DND-41 (cell line): ENCODE results near the gene HS2ST1.

ENCODE experiments used
- ATAC-seq: fragments of 200-7000 bp; cut with Tn5 transposase; 3 replicates; pipeline ENCODE4 v1.9.1; 2021; ENCODE audit warnings: low read depth; ENCODE audit not compliant: insufficient read depth
- DNase-seq: peaks from one replicate; pipeline ENCODE4 v3.0.0-alpha.2; 2020
- H2AFZ ChIP-seq: 2 replicates; pipeline ENCODE4 v1.6.0; 2012; ENCODE audit warnings: low read depth, low read length
- H3K27ac ChIP-seq: 2 replicates; pipeline ENCODE4 v1.5.1; 2012; ENCODE audit warnings: low read length, inconsistent platforms
- H3K27me3 ChIP-seq: fragments of 200-600 bp; sonication (generic); 2 replicates; pipeline ENCODE4 v1.6.0; 2012; ENCODE audit warnings: low read length, mild to moderate bottlenecking, inconsistent platforms; ENCODE audit not compliant: insufficient read depth, poor library complexity
- H3K36me3 ChIP-seq: 2 replicates; pipeline ENCODE4 v1.5.1; 2012; ENCODE audit warnings: low read length, inconsistent platforms; ENCODE audit not compliant: insufficient read depth
- H3K4me1 ChIP-seq: 2 replicates; pipeline ENCODE4 v1.5.1; 2012; ENCODE audit warnings: mild to moderate bottlenecking, low read length; ENCODE audit not compliant: insufficient read depth
- H3K4me2 ChIP-seq: 2 replicates; pipeline ENCODE4 v1.6.0; 2012; ENCODE audit warnings: mild to moderate bottlenecking, moderate library complexity, low read length, inconsistent platforms; ENCODE audit not compliant: insufficient read depth
- H3K4me3 ChIP-seq, 2 experiments: fragments of 200-600 bp in 1 of 2; shearing (Covaris generic) in 1 of 2; 2 replicates each; pipeline ENCODE4 v1.5.1; 2012 to 2016; ENCODE audit warnings: inconsistent platforms in 2 of 2, low read length in 2 of 2, mild to moderate bottlenecking in 2 of 2, low read depth in 1 of 2, moderate library complexity in 1 of 2
- H3K79me2 ChIP-seq: 2 replicates; pipeline ENCODE4 v1.6.0; 2012; ENCODE audit warnings: low read length, inconsistent platforms; ENCODE audit not compliant: insufficient read depth
- H3K9ac ChIP-seq: 2 replicates; pipeline ENCODE4 v1.6.0; 2012; ENCODE audit warnings: low read depth, mild to moderate bottlenecking, inconsistent platforms, low read length, moderate library complexity
- H3K9me3 ChIP-seq: 2 replicates; pipeline ENCODE4 v1.5.1; 2012; ENCODE audit warnings: low read length, moderate library complexity, mild to moderate bottlenecking, inconsistent platforms; ENCODE audit not compliant: insufficient read depth, severe bottlenecking
- H4K20me1 ChIP-seq: 2 replicates; pipeline ENCODE4 v1.6.0; 2012; ENCODE audit warnings: low read length; ENCODE audit not compliant: insufficient read depth
- EZH2 ChIP-seq: IDR thresholded peaks from 3 replicates; pipeline ENCODE4 v1.6.1; 2012; ENCODE audit warnings: borderline replicate concordance, low read depth, mild to moderate bottlenecking, moderate library complexity, low read length, inconsistent platforms; ENCODE audit not compliant: severe bottlenecking
- TF ChIP-seq, protein P1 (sequence below): IDR thresholded peaks from 2 replicates; pipeline ENCODE4 v1.5.1; 2012; ENCODE audit warnings: borderline replicate concordance, low read length, moderate library complexity, mild to moderate bottlenecking; ENCODE audit not compliant: poor library complexity, severe bottlenecking; ENCODE audit errors: extremely low read depth

Gene HS2ST1

DNA sequence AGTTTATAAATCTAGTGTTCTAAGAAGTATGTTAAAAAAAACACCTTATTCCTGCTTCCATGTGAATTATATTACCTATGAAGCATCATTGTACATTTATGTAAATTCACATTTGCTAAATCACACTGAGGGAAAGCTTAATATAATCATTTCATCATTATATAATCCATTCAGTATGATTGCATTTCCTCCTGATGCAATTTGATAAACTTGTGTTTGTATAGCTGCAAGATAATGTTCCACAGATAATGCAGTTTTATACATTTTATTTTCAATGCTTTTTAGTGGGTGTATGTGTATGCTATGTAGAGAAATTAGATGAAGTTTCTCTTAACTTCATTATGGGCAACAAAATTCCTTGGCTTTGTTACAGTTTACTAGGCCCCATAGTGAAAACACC lies 79.6 kb downstream of the HS2ST1 start:
- TF ChIP-seq, protein P1, sequence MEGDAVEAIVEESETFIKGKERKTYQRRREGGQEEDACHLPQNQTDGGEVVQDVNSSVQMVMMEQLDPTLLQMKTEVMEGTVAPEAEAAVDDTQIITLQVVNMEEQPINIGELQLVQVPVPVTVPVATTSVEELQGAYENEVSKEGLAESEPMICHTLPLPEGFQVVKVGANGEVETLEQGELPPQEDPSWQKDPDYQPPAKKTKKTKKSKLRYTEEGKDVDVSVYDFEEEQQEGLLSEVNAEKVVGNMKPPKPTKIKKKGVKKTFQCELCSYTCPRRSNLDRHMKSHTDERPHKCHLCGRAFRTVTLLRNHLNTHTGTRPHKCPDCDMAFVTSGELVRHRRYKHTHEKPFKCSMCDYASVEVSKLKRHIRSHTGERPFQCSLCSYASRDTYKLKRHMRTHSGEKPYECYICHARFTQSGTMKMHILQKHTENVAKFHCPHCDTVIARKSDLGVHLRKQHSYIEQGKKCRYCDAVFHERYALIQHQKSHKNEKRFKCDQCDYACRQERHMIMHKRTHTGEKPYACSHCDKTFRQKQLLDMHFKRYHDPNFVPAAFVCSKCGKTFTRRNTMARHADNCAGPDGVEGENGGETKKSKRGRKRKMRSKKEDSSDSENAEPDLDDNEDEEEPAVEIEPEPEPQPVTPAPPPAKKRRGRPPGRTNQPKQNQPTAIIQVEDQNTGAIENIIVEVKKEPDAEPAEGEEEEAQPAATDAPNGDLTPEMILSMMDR = no peak
- no peak for TF ChIP-seq EZH2
- no peak for ATAC-seq
- Histone ChIP-seq H4K20me1 (no peaks in the 10 kb centered on the region; the same call in 1 of the 2 replicates), H3K9ac (no peak overlapping the region), H3K9me3 (no peaks in the 10 kb centered on the region), H3K27ac (no peak overlapping the region), H3K27me3 (no peaks in the 10 kb centered on the region), H3K4me2 (no peak overlapping the region), H3K4me3 (no peak overlapping the region), H3K4me1 (no peaks in the 10 kb centered on the region), H3K79me2 (no peaks in the 10 kb centered on the region; the same call in 1 of the 2 replicates), H2AFZ (no peak overlapping the region), H3K36me3 (no peaks in the 10 kb centered on the region)
- no peak for DNase-seq

DNA sequence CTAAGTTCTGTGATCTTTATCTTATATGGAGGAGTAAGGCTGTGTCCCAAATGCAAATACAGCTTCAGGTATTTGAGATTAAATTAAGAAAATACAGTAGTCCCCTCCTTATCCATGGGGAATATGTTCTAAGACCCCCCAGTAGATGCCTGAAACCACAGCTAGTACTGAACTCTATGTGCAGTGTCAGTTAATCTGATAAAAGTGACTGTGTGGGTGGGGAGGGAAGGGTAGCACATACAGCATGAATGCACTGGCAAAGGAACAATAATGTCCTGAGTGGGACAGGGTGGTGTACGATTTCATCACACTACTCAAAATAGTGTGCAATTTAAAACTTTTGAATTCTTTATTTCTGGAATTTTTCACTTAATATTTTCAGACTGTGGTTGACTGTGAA lies 83.1 kb downstream of the HS2ST1 start:
- Histone ChIP-seq H4K20me1 (no peaks in the 10 kb centered on the region; the same call in 1 of the 2 replicates), H3K4me2 (no peak overlapping the region), H3K9me3 (no peaks in the 10 kb centered on the region), H3K4me1 (no peaks in the 10 kb centered on the region), H3K79me2 (no peaks in the 10 kb centered on the region; the same call in 1 of the 2 replicates), H3K4me3 (no peak overlapping the region), H3K36me3 (no peaks in the 10 kb centered on the region), H3K9ac (no peak overlapping the region), H2AFZ (no peak overlapping the region), H3K27ac (no peak overlapping the region), H3K27me3 (no peaks in the 10 kb centered on the region)
- DNase-seq (no peak), ATAC-seq (no peak)
- TF ChIP-seq, protein P1 = no peak
- TF ChIP-seq EZH2 = no peak

DNA sequence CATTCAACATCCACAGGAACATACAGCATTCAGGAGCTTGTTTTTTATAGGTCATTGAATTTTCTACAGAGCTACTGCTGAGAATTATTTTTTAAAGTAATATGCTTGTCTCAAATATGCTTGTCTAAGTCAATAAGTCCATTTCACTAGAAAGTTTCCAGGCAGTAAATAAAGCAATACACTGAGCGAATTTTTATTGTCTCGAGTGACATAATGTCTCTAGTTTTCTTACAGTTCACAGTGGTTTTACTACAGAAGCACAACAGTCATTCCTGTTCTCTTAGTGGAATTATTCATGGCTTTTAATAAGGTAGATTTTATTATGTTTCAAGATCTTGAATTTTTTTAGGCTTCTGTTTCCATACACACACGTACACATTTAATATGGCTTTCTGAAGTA lies 83.8 kb downstream of the HS2ST1 start:
- Histone ChIP-seq H3K27me3 (no peaks in the 10 kb centered on the region), H3K4me1 (no peaks in the 10 kb centered on the region), H4K20me1 (no peaks in the 10 kb centered on the region; the same call in 1 of the 2 replicates), H3K36me3 (no peaks in the 10 kb centered on the region), H3K9ac (no peak overlapping the region), H3K27ac (no peak overlapping the region), H3K79me2 (no peaks in the 10 kb centered on the region; the same call in 1 of the 2 replicates), H2AFZ (no peak overlapping the region), H3K4me3 (no peak overlapping the region), H3K4me2 (no peak overlapping the region), H3K9me3 (no peaks in the 10 kb centered on the region)
- ATAC-seq (no peak), DNase-seq (no peak)
- no peak for TF ChIP-seq EZH2
- TF ChIP-seq, protein P1 = no peak

DNA sequence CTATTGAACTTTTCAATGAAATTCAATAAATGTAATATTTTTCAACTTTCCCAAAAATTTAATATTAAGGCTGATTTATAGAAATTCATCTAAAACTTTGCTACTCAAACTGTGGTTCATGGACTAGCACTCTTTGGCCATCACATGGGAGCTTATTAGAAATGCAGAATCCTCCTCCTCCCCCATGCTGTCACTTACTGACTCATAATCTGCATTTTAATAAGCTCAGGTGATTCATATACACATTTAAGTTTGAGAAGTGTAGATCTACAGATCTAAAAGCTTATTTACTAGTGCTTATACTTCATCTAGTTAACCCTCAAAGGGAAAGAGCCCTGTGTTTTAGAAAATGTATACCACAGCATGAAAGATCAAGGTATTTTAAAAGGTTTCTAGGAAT lies 84.3 kb downstream of the HS2ST1 start:
- Histone ChIP-seq H3K27me3 (no peaks in the 10 kb centered on the region), H4K20me1 (no peaks in the 10 kb centered on the region; the same call in 1 of the 2 replicates), H3K4me1 (no peaks in the 10 kb centered on the region), H3K79me2 (no peaks in the 10 kb centered on the region; the same call in 1 of the 2 replicates), H2AFZ (no peak overlapping the region), H3K27ac (no peak overlapping the region), H3K9ac (no peak overlapping the region), H3K9me3 (no peaks in the 10 kb centered on the region), H3K36me3 (no peaks in the 10 kb centered on the region), H3K4me2 (no peak overlapping the region), H3K4me3 (no peak overlapping the region)
- no peak for DNase-seq
- no peak for ATAC-seq
- TF ChIP-seq, protein P1 = no peak
